ENCODE measurements around the gene TBC1D14.

Gene TBC1D14

GRCh38 chr4:7063362-7063761 lies 153.7 kb downstream of the TBC1D14 start:
- Histone ChIP-seq H3K79me2 (ENCODE audit: insufficient read depth, low read length) (peaks cover 33% of the 10 kb centered on the region), H3K4me1 (ENCODE audit: insufficient read depth, low read length, poor library complexity, severe bottlenecking) (peaks cover 20% of the 10 kb centered on the region), H3K27me3 (ENCODE audit: insufficient read depth, low read length, poor library complexity, severe bottlenecking) (no peaks in the 10 kb centered on the region), H4K20me1 (ENCODE audit: insufficient read depth, low read length, poor library complexity, severe bottlenecking) (peaks cover 56% of the 10 kb centered on the region), H3F3A (ENCODE audit: low read depth) (0 out of 2 replicates have a peak, but pooled peaks cover 3% of the 10 kb centered on the region), H3K36me3 (ENCODE audit: insufficient read depth, low read length) (peaks cover 44% of the 10 kb centered on the region), H3K9me2 (replicated peaks; ENCODE audit: low read depth, low read length) (no peaks in the 10 kb centered on the region), H3K4me2 (ENCODE audit: low read depth, low read length, poor library complexity, severe bottlenecking) (no peak overlapping the region), H3K4me3 (ENCODE audit: low read length, poor library complexity, severe bottlenecking) (no peak overlapping the region), H3K9me3 (ENCODE audit: insufficient read depth, low read depth, low read length) (no peaks in the 10 kb centered on the region), H3K9ac (ENCODE audit: low read depth, low read length, poor library complexity, severe bottlenecking) (no peak overlapping the region), H2AFZ (ENCODE audit: low read length) (no peak overlapping the region)
- TF ChIP-seq CTCF (conservative IDR thresholded peaks at IDR 0.05; ENCODE audit: low read length), result no peak
- no peak for TF ChIP-seq EZH2phosphoT487 (IDR thresholded peaks at IDR 0.05; ENCODE audit: borderline replicate concordance)

GRCh38 chr4:7066006-7066405 lies 156.4 kb downstream of the TBC1D14 start:
- Histone ChIP-seq H3K9me3 (ENCODE audit: insufficient read depth, low read depth, low read length) (no peaks in the 10 kb centered on the region), H3K4me3 (ENCODE audit: low read length, poor library complexity, severe bottlenecking) (peak overlapping the region; percentile 82), H3K27me3 (ENCODE audit: insufficient read depth, low read length, poor library complexity, severe bottlenecking) (no peaks in the 10 kb centered on the region), H3F3A (ENCODE audit: low read depth) (0 out of 2 replicates have a peak, but pooled peaks cover 2% of the 10 kb centered on the region), H3K79me2 (ENCODE audit: insufficient read depth, low read length) (peaks cover 33% of the 10 kb centered on the region), H4K20me1 (ENCODE audit: insufficient read depth, low read length, poor library complexity, severe bottlenecking) (peaks cover 56% of the 10 kb centered on the region), H3K9ac (ENCODE audit: low read depth, low read length, poor library complexity, severe bottlenecking) (no peak overlapping the region), H3K9me2 (replicated peaks; ENCODE audit: low read depth, low read length) (no peaks in the 10 kb centered on the region), H3K4me2 (ENCODE audit: low read depth, low read length, poor library complexity, severe bottlenecking) (peak overlapping the region; percentile 100), H2AFZ (ENCODE audit: low read length) (no peak overlapping the region), H3K4me1 (ENCODE audit: insufficient read depth, low read length, poor library complexity, severe bottlenecking) (peaks cover 23% of the 10 kb centered on the region), H3K36me3 (ENCODE audit: insufficient read depth, low read length) (peaks cover 28% of the 10 kb centered on the region)
- no peak for TF ChIP-seq CTCF (conservative IDR thresholded peaks at IDR 0.05; ENCODE audit: low read length)
- no peak for TF ChIP-seq EZH2phosphoT487 (IDR thresholded peaks at IDR 0.05; ENCODE audit: borderline replicate concordance)

GRCh38 chr4:7066493-7066892 lies 156.9 kb downstream of the TBC1D14 start:
- Histone ChIP-seq H3K4me1 (ENCODE audit: insufficient read depth, low read length, poor library complexity, severe bottlenecking) (peaks cover 23% of the 10 kb centered on the region), H3K9me3 (ENCODE audit: insufficient read depth, low read depth, low read length) (no peaks in the 10 kb centered on the region), H3F3A (ENCODE audit: low read depth) (no peaks in the 10 kb centered on the region), H2AFZ (ENCODE audit: low read length) (no peak overlapping the region), H3K9ac (ENCODE audit: low read depth, low read length, poor library complexity, severe bottlenecking) (peak overlapping the region; percentile 83), H4K20me1 (ENCODE audit: insufficient read depth, low read length, poor library complexity, severe bottlenecking) (peaks cover 54% of the 10 kb centered on the region), H3K4me3 (ENCODE audit: low read length, poor library complexity, severe bottlenecking) (peak overlapping the region; percentile 82), H3K4me2 (ENCODE audit: low read depth, low read length, poor library complexity, severe bottlenecking) (peak overlapping the region; percentile 100), H3K79me2 (ENCODE audit: insufficient read depth, low read length) (peaks cover 33% of the 10 kb centered on the region), H3K27me3 (ENCODE audit: insufficient read depth, low read length, poor library complexity, severe bottlenecking) (no peaks in the 10 kb centered on the region), H3K36me3 (ENCODE audit: insufficient read depth, low read length) (peaks cover 23% of the 10 kb centered on the region), H3K9me2 (replicated peaks; ENCODE audit: low read depth, low read length) (no peaks in the 10 kb centered on the region)
- TF ChIP-seq EZH2phosphoT487 (IDR thresholded peaks at IDR 0.05; ENCODE audit: borderline replicate concordance) (no peak), CTCF (conservative IDR thresholded peaks at IDR 0.05; ENCODE audit: low read length) (no peak)

Measured in Loucy (cell line).